ENCODE data around the gene ANKRD11. TPM values are rescaled to one million over a fixed set of nuclear protein-coding genes. Genes with fewer than 3 reads are reported as not detected.

The ANKRD11 gene
- total and polyA plus RNA-seq, 2 donors (not counting 1 experiment from before 2014, with no cell fraction given) = 41.5 to 71.2 TPM

DNA sequence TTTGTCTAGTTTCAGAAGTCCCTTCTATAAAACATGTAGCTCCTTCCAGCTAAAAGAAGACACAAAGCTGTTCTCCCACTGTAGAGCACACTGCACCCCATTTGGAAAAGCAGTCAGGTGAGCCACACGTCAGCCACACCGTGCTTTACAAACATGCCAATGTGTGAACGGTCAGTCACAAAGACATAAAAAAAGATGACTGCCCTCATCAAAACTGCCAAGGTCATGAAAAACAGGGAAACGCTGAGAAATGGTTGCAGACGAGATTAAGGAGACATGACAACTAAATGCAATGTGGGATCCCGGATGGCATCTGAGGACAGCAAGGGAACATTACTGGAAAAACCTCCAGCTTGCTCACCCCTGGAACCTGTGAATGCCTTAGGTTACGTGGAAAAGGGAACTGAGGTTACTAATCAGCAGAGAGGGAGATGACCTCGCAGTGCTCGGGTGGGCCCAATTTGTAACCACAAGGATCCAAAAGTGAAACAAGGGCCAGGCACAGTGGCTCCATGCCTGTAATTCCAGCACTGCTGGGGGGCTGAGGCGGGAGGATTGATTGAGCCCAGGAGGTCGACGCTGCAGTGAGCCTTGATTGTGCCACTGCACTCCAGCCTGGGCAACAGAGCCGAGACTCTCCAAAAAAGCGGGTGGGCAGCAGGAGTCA is 8.1 kb downstream of the ANKRD11 start:
- TF ChIP-seq EZH2 (IDR thresholded peaks at IDR 0.05; ENCODE audit: low read length, missing control alignments) = no peak
- TF ChIP-seq, protein P1, sequence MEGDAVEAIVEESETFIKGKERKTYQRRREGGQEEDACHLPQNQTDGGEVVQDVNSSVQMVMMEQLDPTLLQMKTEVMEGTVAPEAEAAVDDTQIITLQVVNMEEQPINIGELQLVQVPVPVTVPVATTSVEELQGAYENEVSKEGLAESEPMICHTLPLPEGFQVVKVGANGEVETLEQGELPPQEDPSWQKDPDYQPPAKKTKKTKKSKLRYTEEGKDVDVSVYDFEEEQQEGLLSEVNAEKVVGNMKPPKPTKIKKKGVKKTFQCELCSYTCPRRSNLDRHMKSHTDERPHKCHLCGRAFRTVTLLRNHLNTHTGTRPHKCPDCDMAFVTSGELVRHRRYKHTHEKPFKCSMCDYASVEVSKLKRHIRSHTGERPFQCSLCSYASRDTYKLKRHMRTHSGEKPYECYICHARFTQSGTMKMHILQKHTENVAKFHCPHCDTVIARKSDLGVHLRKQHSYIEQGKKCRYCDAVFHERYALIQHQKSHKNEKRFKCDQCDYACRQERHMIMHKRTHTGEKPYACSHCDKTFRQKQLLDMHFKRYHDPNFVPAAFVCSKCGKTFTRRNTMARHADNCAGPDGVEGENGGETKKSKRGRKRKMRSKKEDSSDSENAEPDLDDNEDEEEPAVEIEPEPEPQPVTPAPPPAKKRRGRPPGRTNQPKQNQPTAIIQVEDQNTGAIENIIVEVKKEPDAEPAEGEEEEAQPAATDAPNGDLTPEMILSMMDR (conservative IDR thresholded peaks at IDR 0.05 in 1 of 2, IDR thresholded peaks at IDR 0.05 in 1 of 2; ENCODE audit: low read depth in 1 of 2, low read length in 2 of 2) = no peak
- Histone ChIP-seq H3K9me3 (ENCODE audit: control insufficient read depth, insufficient read depth, low read depth, low read length) (no peaks in the 10 kb centered on the region), H3K27ac (ENCODE audit: insufficient read depth, low read length) (no peak overlapping the region), H2AFZ (ENCODE audit: low read length) (no peak overlapping the region), H3K4me3 (replicated peaks in 1 of 4; ENCODE audit: control extremely low read depth in 1 of 4, insufficient read depth in 1 of 4, low read depth in 3 of 4, low read length in 4 of 4) (no peak overlapping the region), H3K36me3 (ENCODE audit: control insufficient read depth, insufficient read depth, low read length) (no peaks in the 10 kb centered on the region), H3K27me3 (ENCODE audit: control insufficient read depth, insufficient read depth, low read length) (no peaks in the 10 kb centered on the region), H3K4me1 (ENCODE audit: control insufficient read depth, extremely low read depth, insufficient read depth, low read length) (peaks cover 14% of the 10 kb centered on the region), H3K79me2 (ENCODE audit: control insufficient read depth, insufficient read depth, low read length) (peaks cover 97% of the 10 kb centered on the region), H3K4me2 (ENCODE audit: extremely low read depth, insufficient read depth, low read length) (peak overlapping the region; percentile 33), H3K9ac (ENCODE audit: insufficient read depth, low read length) (no peak overlapping the region), H4K20me1 (ENCODE audit: control insufficient read depth, extremely low read depth, insufficient read depth, low read length) (peaks cover 7% of the 10 kb centered on the region)
- DNase-seq (ENCODE audit: low read depth in 2 of 2) = no peak

DNA sequence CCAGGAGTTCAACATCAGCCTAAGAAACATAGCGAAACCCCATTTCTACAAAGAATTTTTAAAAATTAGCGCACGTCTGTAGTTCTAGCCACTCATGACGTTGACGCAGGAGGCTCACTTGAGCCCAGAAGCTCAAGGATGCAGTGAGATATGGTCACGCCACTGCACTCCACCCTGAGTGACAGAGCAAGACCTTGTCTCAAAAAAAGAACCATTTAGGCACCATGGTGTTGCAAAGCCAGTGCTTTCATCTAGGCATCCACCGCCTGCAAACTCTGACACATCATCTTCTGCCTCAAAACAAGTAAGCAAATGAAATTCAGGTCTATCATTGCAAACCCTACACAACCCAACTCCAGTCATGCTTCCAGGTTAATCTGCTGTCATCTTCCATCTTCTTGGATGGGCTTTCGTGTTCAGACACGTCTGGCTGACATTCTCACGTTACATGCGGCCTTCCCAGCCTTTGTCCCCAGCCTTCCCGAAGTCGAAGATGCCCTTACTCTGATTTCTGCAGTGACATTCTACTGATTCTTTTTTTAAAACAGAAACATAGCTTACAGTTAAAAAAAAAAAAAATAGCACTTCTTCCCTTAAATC is 8.9 kb downstream of the ANKRD11 start:
- Histone ChIP-seq H2AFZ (ENCODE audit: low read length) (no peak overlapping the region), H3K4me3 (replicated peaks in 1 of 4; ENCODE audit: control extremely low read depth in 1 of 4, insufficient read depth in 1 of 4, low read depth in 3 of 4, low read length in 4 of 4) (no peak overlapping the region), H3K4me1 (ENCODE audit: control insufficient read depth, extremely low read depth, insufficient read depth, low read length) (peaks cover 14% of the 10 kb centered on the region), H3K27ac (ENCODE audit: insufficient read depth, low read length) (no peak overlapping the region), H3K79me2 (ENCODE audit: control insufficient read depth, insufficient read depth, low read length) (peaks cover 97% of the 10 kb centered on the region), H3K36me3 (ENCODE audit: control insufficient read depth, insufficient read depth, low read length) (no peaks in the 10 kb centered on the region), H3K4me2 (ENCODE audit: extremely low read depth, insufficient read depth, low read length) (no peak overlapping the region), H3K9ac (ENCODE audit: insufficient read depth, low read length) (no peak overlapping the region), H4K20me1 (ENCODE audit: control insufficient read depth, extremely low read depth, insufficient read depth, low read length) (peaks cover 7% of the 10 kb centered on the region), H3K27me3 (ENCODE audit: control insufficient read depth, insufficient read depth, low read length) (no peaks in the 10 kb centered on the region), H3K9me3 (ENCODE audit: control insufficient read depth, insufficient read depth, low read depth, low read length) (no peaks in the 10 kb centered on the region)
- TF ChIP-seq EZH2 (IDR thresholded peaks at IDR 0.05; ENCODE audit: low read length, missing control alignments) = no peak
- TF ChIP-seq, protein P1 (conservative IDR thresholded peaks at IDR 0.05 in 1 of 2, IDR thresholded peaks at IDR 0.05 in 1 of 2; ENCODE audit: low read depth in 1 of 2, low read length in 2 of 2) = no peak
- no peak for DNase-seq (ENCODE audit: low read depth in 2 of 2)

DNA sequence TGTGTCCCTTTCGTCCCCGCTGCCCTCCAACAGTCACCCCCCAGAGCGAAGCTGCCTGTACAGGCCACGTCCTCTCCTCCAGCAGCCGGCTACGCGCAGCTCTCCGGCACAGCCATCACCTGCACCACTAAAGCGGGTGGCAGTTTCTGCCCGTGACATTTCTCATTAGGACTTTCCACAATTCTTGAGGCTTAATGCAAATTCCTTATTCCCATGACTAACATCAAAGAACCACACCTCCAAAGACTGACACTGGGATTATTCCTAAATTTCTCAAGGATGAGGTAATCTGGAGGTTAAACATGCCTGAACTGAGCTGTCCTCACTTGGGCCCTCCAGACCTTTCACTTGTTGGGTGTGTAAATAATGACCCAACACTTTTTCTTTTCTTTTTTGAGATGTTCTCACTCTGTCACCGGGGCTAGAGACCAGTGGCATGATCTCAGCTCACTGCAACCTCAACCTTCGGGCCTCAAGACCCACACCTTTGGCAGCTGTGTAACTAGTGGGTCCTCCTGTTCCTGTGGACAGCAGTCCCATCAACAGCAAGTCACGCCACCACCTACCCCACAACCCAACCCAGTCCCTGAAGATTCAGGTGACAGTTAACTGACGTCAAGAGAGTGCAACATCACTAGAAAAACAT is 11.7 kb downstream of the ANKRD11 start:
- Histone ChIP-seq H3K9me3 (ENCODE audit: control insufficient read depth, insufficient read depth, low read depth, low read length) (no peaks in the 10 kb centered on the region), H3K27ac (ENCODE audit: insufficient read depth, low read length) (peak overlapping the region; percentile 30), H3K4me3 (replicated peaks in 1 of 4; ENCODE audit: control extremely low read depth in 1 of 4, insufficient read depth in 1 of 4, low read depth in 3 of 4, low read length in 4 of 4) (no peak overlapping the region), H3K9ac (ENCODE audit: insufficient read depth, low read length) (no peak overlapping the region), H3K27me3 (ENCODE audit: control insufficient read depth, insufficient read depth, low read length) (no peaks in the 10 kb centered on the region), H3K4me2 (ENCODE audit: extremely low read depth, insufficient read depth, low read length) (peak overlapping the region; percentile 4), H3K79me2 (ENCODE audit: control insufficient read depth, insufficient read depth, low read length) (peaks cover 97% of the 10 kb centered on the region), H3K4me1 (ENCODE audit: control insufficient read depth, extremely low read depth, insufficient read depth, low read length) (peaks cover 14% of the 10 kb centered on the region), H2AFZ (ENCODE audit: low read length) (no peak overlapping the region), H3K36me3 (ENCODE audit: control insufficient read depth, insufficient read depth, low read length) (no peaks in the 10 kb centered on the region), H4K20me1 (ENCODE audit: control insufficient read depth, extremely low read depth, insufficient read depth, low read length) (peaks cover 4% of the 10 kb centered on the region)
- peak in 1 of 2 donors; percentile 87 for DNase-seq (ENCODE audit: low read depth in 2 of 2)
- TF ChIP-seq, protein P1 (conservative IDR thresholded peaks at IDR 0.05 in 1 of 2, IDR thresholded peaks at IDR 0.05 in 1 of 2; ENCODE audit: low read depth in 1 of 2, low read length in 2 of 2) = no peak
- TF ChIP-seq EZH2 (IDR thresholded peaks at IDR 0.05; ENCODE audit: low read length, missing control alignments) = no peak
